Activated T-cell treated with anti-CD3 and anti-CD28 coated beads, Interleukin-2, amount 50 U/mL, for 24 hours (primary cell): ENCODE data around the gene ATP5PO.
"Not testable (repeated sequence)": the region's sequence is repeated elsewhere in the genome, so short reads cannot be mapped to it uniquely, and the experiment has no call there.

Experiments used
- DNase-seq: peaks from one replicate; pipeline ENCODE4 v3.0.0-alpha.2; 2020
- H3K27ac Mint-ChIP-seq: 2 replicates; pipeline ENCODE4 v1.8.0; 2020; ENCODE audit warnings: mild to moderate bottlenecking, mixed read lengths
- H3K27me3 Mint-ChIP-seq: 2 replicates; pipeline ENCODE4 v1.8.0; 2020; ENCODE audit warnings: mixed read lengths
- H3K36me3 Mint-ChIP-seq: 2 replicates; pipeline ENCODE4 v1.8.0; 2020; ENCODE audit warnings: low read depth, mixed read lengths
- H3K4me1 Mint-ChIP-seq: 2 replicates; pipeline ENCODE4 v1.8.0; 2020; ENCODE audit warnings: low read depth, mixed read lengths
- H3K4me3 Mint-ChIP-seq: 2 replicates; pipeline ENCODE4 v1.8.0; 2020; ENCODE audit warnings: mild to moderate bottlenecking, moderate library complexity, mixed read lengths
- H3K9me3 Mint-ChIP-seq: 2 replicates; pipeline ENCODE4 v1.8.0; 2020; ENCODE audit warnings: mixed read lengths

Gene ATP5PO

GRCh38 chr21:33931052-33931798 lies 15.6 kb upstream of the ATP5PO start:
- Mint-ChIP-seq H3K4me3 (peak overlapping the region; percentile 85), H3K36me3 (peaks cover 23% of the 10 kb centered on the region), H3K27ac (peak overlapping the region; percentile 96), H3K4me1 (peaks cover 45% of the 10 kb centered on the region)
- peak; percentile 76 for DNase-seq
- not testable (repeated sequence) for H3K9me3 Mint-ChIP-seq, H3K27me3 Mint-ChIP-seq

- H3K27me3 Mint-ChIP-seq, DNase-seq, H3K9me3 Mint-ChIP-seq, H3K27ac Mint-ChIP-seq, H3K36me3 Mint-ChIP-seq, H3K4me3 Mint-ChIP-seq: not testable (repeated sequence)
- H3K4me1 Mint-ChIP-seq = peaks cover 12% of the 10 kb centered on the region
Observed at GRCh38 chr21:33926248-33926647, 10.6 kb upstream of the ATP5PO start.

- H3K4me1 Mint-ChIP-seq = peaks cover 18% of the 10 kb centered on the region
- no peaks in the 10 kb centered on the region for H3K27me3 Mint-ChIP-seq
Observed at GRCh38 chr21:33924766-33925100, 9.1 kb upstream of the ATP5PO start.

GRCh38 chr21:33924079-33924765 lies 8.6 kb upstream of the ATP5PO start:
- peak; percentile 92 for DNase-seq
- Mint-ChIP-seq H3K4me3 (no peak overlapping the region), H3K27me3 (no peaks in the 10 kb centered on the region), H3K4me1 (peaks cover 18% of the 10 kb centered on the region), H3K9me3 (no peaks in the 10 kb centered on the region), H3K36me3 (no peaks in the 10 kb centered on the region), H3K27ac (no peak overlapping the region)

More at GRCh38 chr21:33924766-33925100, 9.1 kb upstream of the ATP5PO start:
- DNase-seq = no peak
- no peaks in the 10 kb centered on the region for H3K36me3 Mint-ChIP-seq
- no peak overlapping the region for H3K4me3 Mint-ChIP-seq
- no peaks in the 10 kb centered on the region for H3K9me3 Mint-ChIP-seq
- H3K27ac Mint-ChIP-seq = no peak overlapping the region

- peaks cover 32% of the 10 kb centered on the region for H3K36me3 Mint-ChIP-seq
- no peak overlapping the region for H3K27ac Mint-ChIP-seq
Observed at GRCh38 chr21:33917421-33917820, 1.8 kb upstream of the ATP5PO start.

GRCh38 chr21:33916200-33916567 lies 580 bp upstream of the ATP5PO start:
- Mint-ChIP-seq H3K27ac (peak overlapping the region; percentile 99), H3K4me1 (peaks cover 43% of the 10 kb centered on the region), H3K27me3 (no peaks in the 10 kb centered on the region), H3K9me3 (no peaks in the 10 kb centered on the region), H3K4me3 (peak overlapping the region; percentile 100), H3K36me3 (peaks cover 41% of the 10 kb centered on the region)
- no peak for DNase-seq

More at GRCh38 chr21:33917421-33917820, 1.8 kb upstream of the ATP5PO start:
- Mint-ChIP-seq H3K4me3 (no peak overlapping the region), H3K9me3 (no peaks in the 10 kb centered on the region), H3K4me1 (peaks cover 39% of the 10 kb centered on the region), H3K27me3 (no peaks in the 10 kb centered on the region)
- no peak for DNase-seq

GRCh38 chr21:33914188-33914587 lies 1.4 kb downstream of the ATP5PO start:
- Mint-ChIP-seq H3K4me1 (peaks cover 51% of the 10 kb centered on the region), H3K36me3 (peaks cover 61% of the 10 kb centered on the region), H3K27me3 (no peaks in the 10 kb centered on the region), H3K4me3 (peak overlapping the region; percentile 100), H3K9me3 (no peaks in the 10 kb centered on the region), H3K27ac (peak overlapping the region; percentile 99)
- no peak for DNase-seq

- Mint-ChIP-seq H3K4me1 (peaks cover 46% of the 10 kb centered on the region), H3K4me3 (no peak overlapping the region), H3K27ac (peak overlapping the region; percentile 62), H3K9me3 (no peaks in the 10 kb centered on the region), H3K27me3 (no peaks in the 10 kb centered on the region), H3K36me3 (peaks cover 96% of the 10 kb centered on the region)
- DNase-seq = no peak
Observed at GRCh38 chr21:33909756-33910155, 5.8 kb downstream of the ATP5PO start.

- Mint-ChIP-seq H3K4me3 (no peak overlapping the region), H3K36me3 (peaks cover 96% of the 10 kb centered on the region), H3K27me3 (no peaks in the 10 kb centered on the region), H3K27ac (peak overlapping the region; percentile 61), H3K4me1 (peaks cover 37% of the 10 kb centered on the region), H3K9me3 (no peaks in the 10 kb centered on the region)
- no peak for DNase-seq
Observed at GRCh38 chr21:33908760-33909159, 6.8 kb downstream of the ATP5PO start.

GRCh38 chr21:33904041-33904440 lies 11.6 kb downstream of the ATP5PO start:
- H3K36me3 Mint-ChIP-seq = peaks cover 90% of the 10 kb centered on the region
- H3K4me1 Mint-ChIP-seq = peaks cover 13% of the 10 kb centered on the region
- H3K4me3 Mint-ChIP-seq = no peak overlapping the region
- no peak for DNase-seq
- H3K27me3 Mint-ChIP-seq = no peaks in the 10 kb centered on the region
- H3K9me3 Mint-ChIP-seq = no peaks in the 10 kb centered on the region
- no peak overlapping the region for H3K27ac Mint-ChIP-seq

- DNase-seq = no peak
- H3K36me3 Mint-ChIP-seq = peaks cover 73% of the 10 kb centered on the region
Observed at GRCh38 chr21:33902349-33902748, 13.3 kb downstream of the ATP5PO start.

GRCh38 chr21:33901412-33902288 lies 14.0 kb downstream of the ATP5PO start:
- peaks cover 4% of the 10 kb centered on the region for H3K4me1 Mint-ChIP-seq
- no peaks in the 10 kb centered on the region for H3K9me3 Mint-ChIP-seq
- H3K36me3 Mint-ChIP-seq = peaks cover 66% of the 10 kb centered on the region
- no peaks in the 10 kb centered on the region for H3K27me3 Mint-ChIP-seq
- H3K27ac Mint-ChIP-seq = peak overlapping the region; percentile 7
- H3K4me3 Mint-ChIP-seq = no peak overlapping the region
- DNase-seq = no peak

More at GRCh38 chr21:33902349-33902748, 13.3 kb downstream of the ATP5PO start:
- no peak overlapping the region for H3K4me3 Mint-ChIP-seq
- H3K9me3 Mint-ChIP-seq = no peaks in the 10 kb centered on the region
- no peak overlapping the region for H3K27ac Mint-ChIP-seq
- H3K4me1 Mint-ChIP-seq = peaks cover 4% of the 10 kb centered on the region
- no peaks in the 10 kb centered on the region for H3K27me3 Mint-ChIP-seq

GRCh38 chr21:33899199-33899598 lies 16.4 kb downstream of the ATP5PO start:
- H3K27me3 Mint-ChIP-seq = no peaks in the 10 kb centered on the region
- peaks cover 19% of the 10 kb centered on the region for H3K4me1 Mint-ChIP-seq
- peaks cover 43% of the 10 kb centered on the region for H3K36me3 Mint-ChIP-seq
- no peak overlapping the region for H3K4me3 Mint-ChIP-seq
- DNase-seq = no peak
- no peaks in the 10 kb centered on the region for H3K9me3 Mint-ChIP-seq
- no peak overlapping the region for H3K27ac Mint-ChIP-seq

- H3K4me3 Mint-ChIP-seq = no peak overlapping the region
- H3K27ac Mint-ChIP-seq = no peak overlapping the region
- no peaks in the 10 kb centered on the region for H3K9me3 Mint-ChIP-seq
- no peak for DNase-seq
- peaks cover 19% of the 10 kb centered on the region for H3K4me1 Mint-ChIP-seq
- H3K36me3 Mint-ChIP-seq = peaks cover 37% of the 10 kb centered on the region
- H3K27me3 Mint-ChIP-seq = no peaks in the 10 kb centered on the region
Observed at GRCh38 chr21:33898586-33898985, 17.0 kb downstream of the ATP5PO start.
